Lower leg skin (tissue), 4 donors: ENCODE data around the gene AGTR1. TPM values are rescaled to one million over a fixed set of nuclear protein-coding genes. Genes with fewer than 3 reads are reported as not detected.

ENCODE experiments used
- DNase-seq, 2 donors: peaks; one replicate each; pipeline ENCODE4 v3.0.0-alpha.2; 2019; ENCODE audit warnings: low spot score in 2 of 2
- H3K4me3 ChIP-seq: fragments of 200-600 bp; sonication (generic); 2 replicates; pipeline ENCODE4 v1.5.1; 2017; ENCODE audit warnings: mild to moderate bottlenecking, low read depth; ENCODE audit not compliant: poor library complexity, severe bottlenecking
- POLR2A ChIP-seq, 2 donors: fragments of 450-650 bp; IDR thresholded peaks; one replicate each; pipeline ENCODE4 v1.6.1; 2016 to 2017; ENCODE audit warnings: antibody characterized with exemption in 2 of 2, mild to moderate bottlenecking in 1 of 2, moderate library complexity in 1 of 2
- WGBS, 2 donors: methylation state at CpG; one replicate each; pipeline ENCODE4 v1.1.5; 2018; 5-methylcytosine and 5-hydroxymethylcytosine counted together
- intact Hi-C: fragments of 100-400 bp; cut with DNase I; formaldehyde crosslinking; loops from one replicate; pipeline ENCODE4 v1.15.0; 2023; ENCODE audit warnings: low total_unique reads
- total RNA-seq, 4 donors: library from RNA; depleted of rRNA; stranded (reverse); fragments of >200 nt; gene quantifications; one replicate each; pipeline ENCODE4 v1.1.0, GENCODE V29; 2016
- TF ChIP-seq, protein P1 (sequence below), 3 donors: fragments of 450-650 bp; IDR thresholded peaks; one replicate each; pipeline ENCODE4 v1.5.1; 2016; ENCODE audit warnings: antibody characterized with exemption in 3 of 3, mild to moderate bottlenecking in 3 of 3, moderate library complexity in 2 of 3

The AGTR1 gene
- total RNA-seq, 4 donors from 2014 or later: 17.6 to 28.0 (median 19.6) TPM

DNA sequence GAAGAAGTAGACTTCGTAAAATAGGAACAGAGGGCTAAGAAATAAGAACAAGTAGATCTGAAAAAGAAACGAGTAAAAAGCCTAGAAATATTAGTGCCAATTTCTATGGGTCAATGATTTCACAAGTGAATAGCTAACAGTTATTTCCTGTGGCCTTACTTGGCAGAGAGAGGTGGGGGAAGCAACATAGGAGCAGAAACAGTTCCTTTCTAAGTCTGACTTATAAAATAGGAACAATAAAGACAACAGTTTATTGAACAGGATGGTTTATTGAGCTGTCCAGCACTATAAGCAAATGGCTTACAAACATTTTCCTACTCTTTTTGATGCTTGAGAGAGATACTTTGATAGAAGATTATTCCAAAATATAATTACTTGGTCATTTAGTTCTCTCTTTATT is 37.9 kb downstream of the AGTR1 start:
- TF ChIP-seq POLR2A (IDR thresholded peaks at IDR 0.05): no peak
- TF ChIP-seq, protein P1, sequence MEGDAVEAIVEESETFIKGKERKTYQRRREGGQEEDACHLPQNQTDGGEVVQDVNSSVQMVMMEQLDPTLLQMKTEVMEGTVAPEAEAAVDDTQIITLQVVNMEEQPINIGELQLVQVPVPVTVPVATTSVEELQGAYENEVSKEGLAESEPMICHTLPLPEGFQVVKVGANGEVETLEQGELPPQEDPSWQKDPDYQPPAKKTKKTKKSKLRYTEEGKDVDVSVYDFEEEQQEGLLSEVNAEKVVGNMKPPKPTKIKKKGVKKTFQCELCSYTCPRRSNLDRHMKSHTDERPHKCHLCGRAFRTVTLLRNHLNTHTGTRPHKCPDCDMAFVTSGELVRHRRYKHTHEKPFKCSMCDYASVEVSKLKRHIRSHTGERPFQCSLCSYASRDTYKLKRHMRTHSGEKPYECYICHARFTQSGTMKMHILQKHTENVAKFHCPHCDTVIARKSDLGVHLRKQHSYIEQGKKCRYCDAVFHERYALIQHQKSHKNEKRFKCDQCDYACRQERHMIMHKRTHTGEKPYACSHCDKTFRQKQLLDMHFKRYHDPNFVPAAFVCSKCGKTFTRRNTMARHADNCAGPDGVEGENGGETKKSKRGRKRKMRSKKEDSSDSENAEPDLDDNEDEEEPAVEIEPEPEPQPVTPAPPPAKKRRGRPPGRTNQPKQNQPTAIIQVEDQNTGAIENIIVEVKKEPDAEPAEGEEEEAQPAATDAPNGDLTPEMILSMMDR (IDR thresholded peaks at IDR 0.05): no peak
- H3K4me3 ChIP-seq: no peak overlapping the region
- intact Hi-C loops: no loop called here
- no peak for DNase-seq
- 26 to 51% methylated on average over 2 of the region's 2 CpGs for WGBS, 2 donors

DNA sequence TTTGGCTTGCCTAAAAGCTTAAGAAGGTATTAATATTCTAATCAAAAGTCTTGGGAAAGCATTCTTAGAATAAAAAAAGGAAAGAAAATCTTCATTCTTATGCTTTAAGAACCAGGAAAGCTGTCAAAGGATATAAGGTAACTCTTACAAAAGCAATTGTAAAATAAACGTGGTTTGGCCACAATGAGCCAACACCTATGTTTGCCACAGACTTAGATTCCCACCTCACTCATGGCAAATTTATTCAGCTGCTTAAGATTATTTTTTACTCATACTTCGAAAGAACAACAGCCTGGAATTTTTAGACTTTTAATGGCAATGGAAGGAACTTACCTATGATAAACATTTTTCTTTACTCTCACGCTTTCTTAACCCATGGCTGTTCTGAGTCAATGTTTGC is 38.4 kb downstream of the AGTR1 start:
- 80 to 84% methylated on average over 3 of the region's 3 CpGs for WGBS, 2 donors
- DNase-seq: no peak
- H3K4me3 ChIP-seq: no peak overlapping the region
- intact Hi-C loops: no loop called here
- TF ChIP-seq POLR2A (IDR thresholded peaks at IDR 0.05): no peak
- TF ChIP-seq, protein P1 (IDR thresholded peaks at IDR 0.05): no peak

DNA sequence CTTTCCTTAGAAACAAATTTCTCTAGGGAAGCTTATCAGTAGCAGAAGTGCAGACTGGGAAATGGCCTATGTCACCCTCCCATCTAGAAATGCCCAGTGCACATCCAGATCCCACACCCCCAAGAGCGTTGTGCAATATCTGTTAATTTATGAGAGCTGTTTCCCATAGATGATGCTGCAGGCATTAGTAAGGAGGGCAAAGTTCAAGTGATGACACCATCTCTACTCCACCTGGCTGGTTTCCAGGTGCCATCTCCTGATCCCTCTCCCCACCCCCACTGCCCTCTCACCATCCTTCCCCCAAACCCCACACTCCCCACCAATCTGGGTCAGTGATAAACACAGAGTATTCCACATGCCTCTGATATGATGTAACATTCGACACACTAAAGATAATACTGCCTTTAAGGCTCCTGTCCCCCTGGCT is 39.4 kb downstream of the AGTR1 start:
- DNase-seq: no peak
- no peak overlapping the region for H3K4me3 ChIP-seq
- intact Hi-C loops: no loop called here
- TF ChIP-seq, protein P1 (IDR thresholded peaks at IDR 0.05): no peak
- no peak for TF ChIP-seq POLR2A (IDR thresholded peaks at IDR 0.05)
- 57 to 68% methylated on average over 2 of the region's 2 CpGs for WGBS, 2 donors

DNA sequence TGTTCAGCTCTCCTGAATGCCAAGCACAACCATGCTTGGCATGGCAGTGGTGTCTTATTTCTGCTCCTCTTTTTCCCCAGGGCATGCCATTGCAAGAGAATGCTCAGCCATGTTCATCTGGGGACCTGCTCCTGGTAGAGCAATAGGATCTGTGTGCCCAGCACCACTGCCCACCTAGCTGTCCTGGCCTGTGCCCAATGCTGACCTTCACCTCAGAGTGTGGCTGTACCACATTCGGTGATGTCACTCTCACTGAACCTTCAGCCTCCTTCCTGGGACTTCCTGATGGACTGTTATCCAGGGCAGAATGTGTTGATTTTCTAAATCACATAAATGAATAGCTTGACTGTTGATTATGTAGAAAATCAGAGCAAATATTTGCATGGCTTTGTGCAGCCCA is 42.0 kb downstream of the AGTR1 start:
- no peak overlapping the region for H3K4me3 ChIP-seq
- DNase-seq: no peak
- intact Hi-C loops: loop anchor here (2.0 kb wide), 1 partner anchor 31 kb away; no protein-coding TSS in a partner anchor
- TF ChIP-seq, protein P1 (IDR thresholded peaks at IDR 0.05): no peak
- no peak for TF ChIP-seq POLR2A (IDR thresholded peaks at IDR 0.05)
- 79 to 81% methylated on average over 1 of the region's 1 CpG for WGBS, 2 donors

DNA sequence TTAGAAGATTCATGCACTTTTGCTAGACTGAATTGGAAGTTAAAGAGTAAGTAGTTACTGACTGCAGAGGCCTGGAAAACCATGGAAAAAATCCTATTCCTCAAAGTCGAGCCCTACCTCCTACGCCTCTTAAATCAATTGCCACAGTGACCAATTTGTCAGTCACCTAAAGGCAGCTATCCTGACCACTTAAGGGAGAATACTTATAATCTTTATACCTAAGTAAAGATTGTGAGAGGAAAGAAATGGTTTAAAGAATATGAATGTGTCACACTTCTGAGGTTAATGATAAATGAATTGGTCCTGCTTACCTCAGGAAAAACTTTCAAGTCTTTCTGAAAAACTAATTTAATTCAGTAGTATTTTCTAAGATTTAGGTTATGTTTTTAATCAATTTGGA is 42.6 kb downstream of the AGTR1 start:
- DNase-seq: no peak
- TF ChIP-seq, protein P1 (IDR thresholded peaks at IDR 0.05): no peak
- TF ChIP-seq POLR2A (IDR thresholded peaks at IDR 0.05): no peak
- WGBS, 2 donors: 76 to 81% methylated on average over 2 of the region's 2 CpGs
- no peak overlapping the region for H3K4me3 ChIP-seq
- intact Hi-C loops: loop anchor here (2.0 kb wide), 1 partner anchor 31 kb away; no protein-coding TSS in a partner anchor

DNA sequence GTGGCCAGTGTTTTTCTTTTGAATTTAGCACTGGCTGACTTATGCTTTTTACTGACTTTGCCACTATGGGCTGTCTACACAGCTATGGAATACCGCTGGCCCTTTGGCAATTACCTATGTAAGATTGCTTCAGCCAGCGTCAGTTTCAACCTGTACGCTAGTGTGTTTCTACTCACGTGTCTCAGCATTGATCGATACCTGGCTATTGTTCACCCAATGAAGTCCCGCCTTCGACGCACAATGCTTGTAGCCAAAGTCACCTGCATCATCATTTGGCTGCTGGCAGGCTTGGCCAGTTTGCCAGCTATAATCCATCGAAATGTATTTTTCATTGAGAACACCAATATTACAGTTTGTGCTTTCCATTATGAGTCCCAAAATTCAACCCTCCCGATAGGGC is 43.5 kb downstream of the AGTR1 start:
- no peak for DNase-seq
- intact Hi-C loops: loop anchor here (2.0 kb wide), 1 partner anchor 30 kb away; no protein-coding TSS in a partner anchor
- H3K4me3 ChIP-seq: no peak overlapping the region
- WGBS, 2 donors: 91 to 98% methylated on average over 10 of the region's 10 CpGs
- TF ChIP-seq, protein P1 (IDR thresholded peaks at IDR 0.05): no peak
- TF ChIP-seq POLR2A (IDR thresholded peaks at IDR 0.05): no peak
